Skeletal muscle satellite cell (primary cell): ENCODE measurements around the gene TNFRSF14.

Source experiments
- H3K27me3 ChIP-seq: 2 replicates; pipeline ENCODE4 v1.7.0; 2013; ENCODE audit warnings: low read length; ENCODE audit not compliant: control insufficient read depth, insufficient read depth
- H3K36me3 ChIP-seq: 2 replicates; pipeline ENCODE4 v1.7.0; 2013; ENCODE audit warnings: mild to moderate bottlenecking, control low read depth, low read length; ENCODE audit not compliant: insufficient read depth
- H3K4me1 ChIP-seq: 2 replicates; pipeline ENCODE4 v1.7.0; 2013; ENCODE audit warnings: low read length; ENCODE audit not compliant: control insufficient read depth, insufficient read depth
- H3K4me2 ChIP-seq: 2 replicates; pipeline ENCODE4 v1.7.0; 2013; ENCODE audit warnings: mild to moderate bottlenecking, low read length
- H3K4me3 ChIP-seq: 2 replicates; pipeline ENCODE4 v1.7.0; 2013; ENCODE audit warnings: low read length
- H3K9ac ChIP-seq: 2 replicates; pipeline ENCODE4 v1.7.0; 2013; ENCODE audit warnings: mild to moderate bottlenecking, low read depth, low read length, moderate library complexity
- H3K9me3 ChIP-seq: replicated peaks from 2 replicates; pipeline ENCODE4 v1.7.0; 2013; ENCODE audit warnings: mild to moderate bottlenecking, control low read depth, low read length

TNFRSF14 gene

DNA sequence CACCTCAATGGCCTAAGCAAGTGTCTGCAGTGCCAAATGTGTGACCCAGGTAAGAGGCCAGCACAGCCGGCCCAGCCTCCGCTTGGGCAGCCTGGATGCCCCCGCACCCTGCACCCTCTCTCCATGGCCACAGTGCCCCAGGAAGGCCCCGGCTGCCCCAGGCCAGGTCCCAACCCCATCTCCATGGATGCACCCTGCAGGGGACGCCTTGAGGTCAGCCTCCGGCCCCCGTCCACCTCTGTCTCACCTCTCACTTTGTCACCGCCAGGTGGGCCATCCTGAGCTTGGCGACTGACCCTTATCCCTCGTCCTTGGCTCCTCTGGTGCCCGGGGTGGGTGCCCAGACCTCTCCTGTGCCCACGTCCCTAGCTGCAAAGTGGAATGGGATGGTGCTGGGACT, 2.2 kb downstream of the TNFRSF14 start:
- Histone ChIP-seq H3K27me3 (no peaks in the 10 kb centered on the region), H3K4me2 (no peak overlapping the region), H3K36me3 (no peaks in the 10 kb centered on the region), H3K9ac (no peak overlapping the region), H3K9me3 (no peaks in the 10 kb centered on the region), H3K4me1 (peaks cover 17% of the 10 kb centered on the region), H3K4me3 (no peak overlapping the region)

DNA sequence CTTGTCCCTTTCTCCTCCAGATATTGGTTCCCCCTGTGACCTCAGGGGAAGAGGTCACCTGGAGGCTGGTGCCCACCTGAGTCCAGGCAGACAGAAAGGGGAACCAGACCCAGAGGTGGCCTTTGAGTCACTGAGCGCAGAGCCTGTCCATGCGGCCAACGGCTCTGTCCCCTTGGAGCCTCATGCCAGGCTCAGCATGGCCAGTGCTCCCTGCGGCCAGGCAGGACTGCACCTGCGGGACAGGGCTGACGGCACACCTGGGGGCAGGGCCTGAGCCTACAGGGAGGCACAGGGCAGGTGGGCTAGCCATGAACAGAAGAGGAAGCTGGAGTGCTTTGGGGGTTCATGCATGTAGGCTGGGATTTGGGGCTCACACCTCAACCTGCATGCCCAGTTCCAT, 2.7 kb downstream of the TNFRSF14 start:
- Histone ChIP-seq H3K4me2 (no peak overlapping the region), H3K9ac (no peak overlapping the region), H3K4me3 (no peak overlapping the region), H3K27me3 (no peaks in the 10 kb centered on the region), H3K4me1 (peaks cover 17% of the 10 kb centered on the region), H3K9me3 (no peaks in the 10 kb centered on the region), H3K36me3 (no peaks in the 10 kb centered on the region)

DNA sequence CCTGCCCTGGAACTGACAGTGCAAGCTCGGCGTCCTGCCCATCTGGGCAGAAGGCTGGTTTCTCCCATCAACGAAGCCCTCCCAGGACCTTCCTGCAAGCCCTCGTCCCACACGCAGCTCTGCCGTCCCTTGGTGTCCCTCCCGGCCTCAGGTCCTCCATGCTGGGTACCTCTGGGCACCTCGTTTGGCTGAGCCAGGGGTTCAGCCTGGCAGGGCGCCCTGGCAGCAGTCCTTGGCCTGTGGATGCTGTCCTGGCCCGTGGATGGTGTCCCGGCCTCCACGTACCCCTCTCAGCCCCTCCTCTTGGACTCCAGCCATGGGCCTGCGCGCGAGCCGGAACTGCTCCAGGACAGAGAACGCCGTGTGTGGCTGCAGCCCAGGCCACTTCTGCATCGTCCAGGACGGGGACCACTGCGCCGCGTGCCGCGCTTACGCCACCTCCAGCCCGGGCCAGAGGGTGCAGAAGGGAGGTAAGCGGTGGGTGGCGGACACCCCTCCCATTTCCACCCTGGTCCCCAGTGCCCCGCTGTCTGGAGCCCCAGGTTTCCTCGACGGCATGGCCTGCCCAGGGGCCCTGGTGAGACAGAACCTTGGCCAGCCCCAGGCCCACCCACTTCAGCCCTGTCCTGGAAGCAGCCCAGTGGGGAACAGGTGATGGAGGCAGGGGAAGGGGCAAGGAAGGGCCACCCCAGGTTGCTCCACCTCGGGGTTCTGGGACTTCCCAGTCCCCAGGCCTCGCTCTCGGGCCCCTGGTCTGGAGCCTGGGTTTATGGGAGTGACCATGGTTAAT, 3.5 kb downstream of the TNFRSF14 start:
- H3K27me3 ChIP-seq, result peaks cover 4% of the 10 kb centered on the region
- H3K4me2 ChIP-seq, result no peak overlapping the region
- H3K9me3 ChIP-seq, result no peaks in the 10 kb centered on the region
- H3K4me3 ChIP-seq, result no peak overlapping the region
- peaks cover 17% of the 10 kb centered on the region for H3K4me1 ChIP-seq
- no peaks in the 10 kb centered on the region for H3K36me3 ChIP-seq
- no peak overlapping the region for H3K9ac ChIP-seq

DNA sequence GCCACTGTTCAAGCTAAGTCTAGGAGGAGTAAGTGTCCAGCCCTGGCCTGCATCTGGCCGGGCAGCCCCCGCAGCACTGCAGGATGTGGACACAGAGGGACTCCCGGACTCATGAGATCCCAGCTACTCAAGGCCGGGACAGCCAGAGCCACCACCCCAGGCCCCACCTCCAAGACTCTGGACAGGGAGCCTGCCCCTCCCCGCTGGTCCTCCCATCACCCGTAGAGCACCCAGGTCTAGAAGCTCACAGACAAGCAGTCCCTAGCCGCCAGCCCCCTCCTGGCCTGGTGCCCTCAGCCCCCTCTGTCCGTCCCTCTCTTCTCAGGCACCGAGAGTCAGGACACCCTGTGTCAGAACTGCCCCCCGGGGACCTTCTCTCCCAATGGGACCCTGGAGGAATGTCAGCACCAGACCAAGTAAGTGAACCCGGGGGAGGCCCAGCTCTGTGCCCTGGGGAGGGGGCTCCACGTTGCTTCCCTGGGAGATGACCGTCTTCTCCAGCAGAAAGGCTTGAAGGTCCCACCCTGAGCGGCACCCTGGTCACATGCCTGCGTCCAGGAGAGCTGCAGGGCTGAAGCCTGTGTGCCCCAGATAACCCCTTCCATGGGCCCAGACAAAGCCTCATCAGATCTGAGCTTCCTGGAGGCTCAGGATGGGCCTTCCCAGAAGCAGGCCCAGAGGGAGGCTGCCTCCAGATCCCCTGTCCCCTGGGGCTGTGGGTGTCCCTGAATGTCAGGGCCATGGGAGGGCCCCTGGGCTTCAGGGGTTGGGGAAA, 4.3 kb downstream of the TNFRSF14 start:
- peaks cover 12% of the 10 kb centered on the region for H3K27me3 ChIP-seq
- no peaks in the 10 kb centered on the region for H3K36me3 ChIP-seq
- H3K4me3 ChIP-seq, result no peak overlapping the region

DNA sequence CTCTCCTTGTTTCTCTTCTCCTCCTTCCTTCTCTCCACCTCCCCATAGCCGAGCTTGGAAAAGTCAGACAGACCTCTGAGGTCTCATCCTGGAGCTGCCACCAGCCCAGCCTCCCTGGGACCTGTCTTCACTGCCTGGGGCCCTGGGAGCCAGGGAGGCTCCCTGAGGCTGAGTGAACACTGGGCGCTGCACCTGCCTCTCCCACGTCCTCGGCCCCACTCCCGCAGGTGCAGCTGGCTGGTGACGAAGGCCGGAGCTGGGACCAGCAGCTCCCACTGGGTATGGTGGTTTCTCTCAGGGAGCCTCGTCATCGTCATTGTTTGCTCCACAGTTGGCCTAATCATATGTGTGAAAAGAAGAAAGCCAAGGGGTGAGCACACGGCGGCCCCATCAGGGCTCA, 5.3 kb downstream of the TNFRSF14 start:
- Histone ChIP-seq H3K4me3 (no peak overlapping the region), H3K27me3 (peaks cover 19% of the 10 kb centered on the region), H3K4me2 (no peak overlapping the region), H3K36me3 (no peaks in the 10 kb centered on the region), H3K9me3 (no peaks in the 10 kb centered on the region), H3K4me1 (peaks cover 7% of the 10 kb centered on the region), H3K9ac (no peak overlapping the region)

More for the DNA sequence above, 4.3 kb downstream of the TNFRSF14 start:
- Histone ChIP-seq H3K9ac (no peak overlapping the region), H3K9me3 (no peaks in the 10 kb centered on the region), H3K4me2 (no peak overlapping the region), H3K4me1 (peaks cover 16% of the 10 kb centered on the region)

DNA sequence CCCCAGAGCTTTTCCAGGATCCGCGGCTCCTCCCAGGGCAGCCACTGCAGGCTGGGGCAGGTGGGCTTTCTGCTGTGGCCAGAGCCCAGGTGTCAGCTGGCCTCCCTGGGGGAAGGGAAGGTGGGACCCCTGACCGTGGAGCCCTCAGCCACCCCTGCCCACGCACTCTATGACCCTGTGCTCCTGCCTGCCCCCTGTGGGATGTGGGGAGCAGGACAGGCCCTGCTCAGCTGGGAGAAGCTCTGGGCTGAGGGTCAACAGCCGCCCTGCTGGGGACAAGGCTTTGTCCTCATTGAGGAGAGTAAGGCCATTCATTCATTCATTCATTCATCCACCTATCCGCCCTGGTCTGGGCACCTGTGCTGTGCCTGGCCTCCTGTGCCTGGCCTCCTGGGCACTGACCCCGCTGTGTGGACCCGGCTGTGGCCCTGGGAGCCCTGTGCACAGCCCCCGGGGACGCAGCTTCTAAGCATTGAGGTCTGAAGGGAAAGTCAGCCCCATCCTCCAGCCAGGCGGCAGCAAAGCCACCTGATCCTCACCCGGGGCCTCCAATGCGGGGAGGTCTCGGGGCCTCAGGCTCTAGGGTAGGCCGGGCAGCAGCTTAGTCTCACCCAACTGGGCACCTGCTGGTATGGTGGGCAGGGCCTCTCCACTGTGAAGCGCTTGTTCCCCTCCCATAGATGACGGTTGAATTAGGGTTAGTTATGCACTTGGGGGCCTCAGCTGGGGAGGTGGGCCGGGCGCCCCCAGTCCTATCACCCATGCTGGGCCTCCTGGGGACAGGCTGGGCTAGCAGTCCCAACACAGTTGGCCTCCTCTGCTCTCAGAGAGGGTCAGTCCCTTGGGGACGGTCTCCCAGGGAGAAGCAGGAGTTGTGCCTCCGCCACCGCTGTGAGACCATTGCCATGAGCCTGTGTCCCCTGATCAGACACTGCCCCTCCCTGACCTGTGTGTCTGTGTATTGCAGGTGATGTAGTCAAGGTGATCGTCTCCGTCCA, 6.0 kb downstream of the TNFRSF14 start:
- Histone ChIP-seq H3K4me1 (peaks cover 1% of the 10 kb centered on the region), H3K27me3 (peaks cover 20% of the 10 kb centered on the region), H3K36me3 (no peaks in the 10 kb centered on the region), H3K4me3 (no peak overlapping the region), H3K9me3 (no peaks in the 10 kb centered on the region), H3K4me2 (no peak overlapping the region), H3K9ac (no peak overlapping the region)

DNA sequence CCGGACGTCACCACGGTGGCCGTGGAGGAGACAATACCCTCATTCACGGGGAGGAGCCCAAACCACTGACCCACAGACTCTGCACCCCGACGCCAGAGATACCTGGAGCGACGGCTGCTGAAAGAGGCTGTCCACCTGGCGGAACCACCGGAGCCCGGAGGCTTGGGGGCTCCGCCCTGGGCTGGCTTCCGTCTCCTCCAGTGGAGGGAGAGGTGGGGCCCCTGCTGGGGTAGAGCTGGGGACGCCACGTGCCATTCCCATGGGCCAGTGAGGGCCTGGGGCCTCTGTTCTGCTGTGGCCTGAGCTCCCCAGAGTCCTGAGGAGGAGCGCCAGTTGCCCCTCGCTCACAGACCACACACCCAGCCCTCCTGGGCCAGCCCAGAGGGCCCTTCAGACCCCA, 7.0 kb downstream of the TNFRSF14 start:
- Histone ChIP-seq H3K4me2 (no peak overlapping the region), H3K36me3 (no peaks in the 10 kb centered on the region), H3K4me3 (no peak overlapping the region), H3K27me3 (peaks cover 20% of the 10 kb centered on the region), H3K4me1 (no peaks in the 10 kb centered on the region), H3K9ac (no peak overlapping the region), H3K9me3 (no peaks in the 10 kb centered on the region)

DNA sequence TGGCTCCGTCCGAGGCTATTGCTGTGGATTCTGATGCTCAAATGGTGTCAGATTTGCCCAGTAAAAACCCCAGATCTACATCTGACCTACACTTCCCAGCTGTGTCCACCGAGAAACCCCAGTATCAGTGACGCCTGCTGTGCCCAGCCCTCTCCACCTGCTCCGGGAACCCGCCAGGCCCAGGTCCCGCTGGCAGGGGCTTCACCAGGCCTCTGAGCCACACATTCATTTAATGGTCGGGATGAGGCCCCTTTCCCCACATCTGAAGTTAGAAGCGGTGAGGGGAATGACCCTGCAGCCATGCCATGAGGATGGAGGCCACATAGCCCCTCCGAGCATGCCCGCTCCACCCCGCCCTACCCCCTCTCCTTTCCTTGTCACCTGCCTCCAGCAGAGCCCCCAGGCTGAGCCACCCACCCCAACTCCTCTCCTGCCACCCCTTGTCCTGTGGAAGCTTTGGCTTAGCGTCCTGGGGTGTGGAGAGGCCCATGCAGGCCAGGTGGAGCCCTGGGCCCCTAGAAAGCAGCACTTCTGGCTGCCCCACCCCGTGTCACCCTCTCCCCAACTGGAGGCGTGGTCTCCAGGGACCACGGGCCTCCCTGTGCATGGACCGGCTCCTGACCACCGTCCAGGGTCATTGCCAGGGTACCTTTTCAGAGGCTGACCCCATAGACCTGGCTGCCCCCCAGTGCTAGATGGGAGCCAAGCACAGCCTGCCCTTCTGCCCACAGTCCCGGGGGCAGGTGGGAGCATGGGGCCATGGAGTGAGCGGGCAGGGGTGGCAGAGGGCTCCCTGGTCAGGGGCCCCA, 8.0 kb downstream of the TNFRSF14 start:
- Histone ChIP-seq H3K4me2 (no peak overlapping the region), H3K27me3 (peaks cover 23% of the 10 kb centered on the region), H3K9ac (no peak overlapping the region), H3K4me1 (no peaks in the 10 kb centered on the region), H3K36me3 (no peaks in the 10 kb centered on the region), H3K9me3 (no peaks in the 10 kb centered on the region), H3K4me3 (no peak overlapping the region)

DNA sequence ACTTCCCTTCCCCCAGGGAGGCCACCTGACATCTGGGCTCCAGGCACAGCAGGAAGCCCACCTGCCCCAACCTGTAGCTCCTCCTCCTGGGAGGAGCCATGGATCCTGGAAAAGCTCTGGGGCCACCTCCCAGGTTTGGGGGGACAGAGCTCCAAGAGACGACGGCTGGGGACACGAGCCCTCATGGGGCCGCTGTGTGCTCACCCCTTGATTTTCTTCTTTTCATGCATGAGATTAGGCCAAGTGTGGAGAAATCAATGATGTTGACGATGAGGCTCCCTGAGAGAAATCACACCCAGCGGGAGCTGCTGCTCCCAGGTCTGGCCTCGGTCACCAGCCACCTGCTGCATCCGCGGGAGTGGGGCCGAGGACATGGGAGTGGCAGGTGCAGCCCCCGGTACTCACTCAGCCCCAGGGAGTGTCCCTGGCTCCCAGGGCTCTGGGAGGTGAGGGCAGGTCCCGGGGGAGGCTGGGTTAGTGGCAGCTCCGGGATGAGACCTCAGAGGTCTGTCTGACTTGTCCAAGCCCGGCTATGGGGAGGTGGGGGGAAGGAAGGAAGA, 8.7 kb downstream of the TNFRSF14 start:
- Histone ChIP-seq H3K36me3 (no peaks in the 10 kb centered on the region), H3K4me1 (no peaks in the 10 kb centered on the region), H3K9me3 (no peaks in the 10 kb centered on the region), H3K4me3 (no peak overlapping the region), H3K9ac (no peak overlapping the region), H3K4me2 (no peak overlapping the region), H3K27me3 (peaks cover 23% of the 10 kb centered on the region)

DNA sequence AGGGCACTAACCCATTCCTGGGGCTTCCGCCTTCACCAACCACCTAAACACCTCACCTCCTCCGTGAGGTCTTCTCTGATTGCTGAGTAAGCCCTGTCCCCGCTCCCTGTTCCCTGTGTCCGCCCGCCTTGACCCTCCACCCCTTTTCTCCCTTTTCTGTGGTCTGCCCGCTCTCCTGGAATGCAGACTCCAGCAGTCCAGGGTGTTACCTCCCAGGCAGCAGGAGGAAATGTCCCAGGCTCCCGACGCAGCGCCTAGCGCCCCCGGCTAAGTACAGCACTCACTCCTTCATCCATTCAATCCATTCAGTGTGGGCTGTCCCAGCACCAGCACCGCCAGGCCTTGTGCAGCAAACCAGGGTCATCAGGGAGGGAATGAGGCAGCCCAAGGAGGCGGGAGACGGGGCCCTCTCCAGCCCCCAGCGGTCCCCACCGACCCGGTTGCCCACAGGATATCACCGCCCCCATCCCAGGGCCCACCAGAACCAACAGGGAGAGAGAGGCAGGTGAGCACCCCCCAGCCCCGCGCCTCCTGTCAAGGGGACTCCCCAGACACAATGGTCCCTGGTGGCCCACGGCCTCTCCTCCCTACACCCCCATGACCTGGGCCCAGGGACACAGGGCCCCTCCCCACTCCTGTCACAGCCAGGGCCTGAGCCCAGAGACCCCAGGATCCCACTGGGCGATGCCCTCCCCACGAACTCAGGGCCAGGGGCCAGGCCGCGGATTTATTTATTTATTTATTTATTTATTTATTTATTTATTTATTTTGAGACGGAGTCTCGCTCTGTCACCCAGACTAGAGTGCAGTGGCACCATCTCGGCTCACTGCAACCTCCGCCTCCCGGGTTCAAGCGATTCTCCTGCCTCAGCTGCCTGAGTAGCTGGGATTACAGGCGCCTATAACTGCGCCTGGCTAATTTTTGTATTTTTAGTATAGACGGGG, 10.2 kb downstream of the TNFRSF14 start:
- H3K27me3 ChIP-seq, result peaks cover 36% of the 10 kb centered on the region
- no peak overlapping the region for H3K9ac ChIP-seq
- no peaks in the 10 kb centered on the region for H3K9me3 ChIP-seq

More for the DNA sequence above, 10.2 kb downstream of the TNFRSF14 start:
- Histone ChIP-seq H3K36me3 (no peaks in the 10 kb centered on the region), H3K4me1 (no peaks in the 10 kb centered on the region), H3K4me3 (no peak overlapping the region), H3K4me2 (no peak overlapping the region)
